NCI-H226 (cell line): ENCODE results near the gene SEL1L.
"Not testable (repeated sequence)": the region's sequence is repeated elsewhere in the genome, so short reads cannot be mapped to it uniquely, and the experiment has no call there.

Experiments used
- DNase-seq: peaks from one replicate; pipeline ENCODE4 v3.0.0-alpha.2; 2015

SEL1L gene

GRCh38 chr14:81533536-81534343 is at the start of gene SEL1L:
TSS of gene SEL1L (minus strand) at chr14:81533853. CDS start at chr14:81533744, 109 bp downstream.
- peak; percentile 100 for DNase-seq

- DNase-seq = peak; percentile 14
Measured at GRCh38 chr14:81582420-81582819, 48.8 kb upstream of the SEL1L start.

DNA sequence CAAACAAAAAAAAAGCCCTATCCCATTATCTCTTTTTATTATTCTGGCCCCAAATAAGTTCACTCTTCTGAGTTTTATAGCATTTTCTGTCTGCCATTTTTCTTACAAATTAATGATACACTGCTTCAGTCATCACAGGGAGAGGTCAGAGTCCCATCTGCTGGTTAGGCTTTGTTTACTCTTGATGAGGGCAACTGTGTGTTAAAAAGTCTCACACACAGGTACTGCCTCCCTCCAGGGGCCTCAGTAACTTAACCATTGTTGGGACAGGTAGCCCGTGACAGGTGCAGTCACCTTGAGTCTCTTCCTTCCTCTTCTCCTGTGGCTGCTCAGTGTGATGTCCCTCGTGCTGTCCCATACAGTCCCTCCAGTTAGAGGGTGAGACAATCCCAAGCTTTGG is 45.5 kb upstream of the SEL1L start:
- DNase-seq = no peak

DNA sequence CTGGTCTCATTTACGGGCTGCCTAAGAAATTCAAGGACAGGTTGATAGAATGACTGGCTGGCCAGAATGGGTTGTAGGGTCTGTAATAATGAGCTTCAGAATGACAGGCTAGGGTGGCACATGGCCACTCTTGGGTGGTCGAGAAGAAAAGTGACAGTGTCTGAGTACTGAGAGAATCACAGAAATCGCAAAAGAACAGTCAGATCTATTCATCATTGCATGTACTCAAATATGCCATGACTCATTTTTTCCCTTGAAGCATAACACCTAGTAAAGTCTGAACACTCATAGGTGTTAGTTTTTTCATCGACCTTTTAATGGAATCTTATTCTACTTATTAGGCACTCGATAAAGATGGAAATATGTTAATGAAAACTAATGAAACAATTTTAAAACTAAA is 37.8 kb upstream of the SEL1L start:
- no peak for DNase-seq

GRCh38 chr14:81567302-81567701 is 33.6 kb upstream of the SEL1L start:
- DNase-seq = no peak

DNA sequence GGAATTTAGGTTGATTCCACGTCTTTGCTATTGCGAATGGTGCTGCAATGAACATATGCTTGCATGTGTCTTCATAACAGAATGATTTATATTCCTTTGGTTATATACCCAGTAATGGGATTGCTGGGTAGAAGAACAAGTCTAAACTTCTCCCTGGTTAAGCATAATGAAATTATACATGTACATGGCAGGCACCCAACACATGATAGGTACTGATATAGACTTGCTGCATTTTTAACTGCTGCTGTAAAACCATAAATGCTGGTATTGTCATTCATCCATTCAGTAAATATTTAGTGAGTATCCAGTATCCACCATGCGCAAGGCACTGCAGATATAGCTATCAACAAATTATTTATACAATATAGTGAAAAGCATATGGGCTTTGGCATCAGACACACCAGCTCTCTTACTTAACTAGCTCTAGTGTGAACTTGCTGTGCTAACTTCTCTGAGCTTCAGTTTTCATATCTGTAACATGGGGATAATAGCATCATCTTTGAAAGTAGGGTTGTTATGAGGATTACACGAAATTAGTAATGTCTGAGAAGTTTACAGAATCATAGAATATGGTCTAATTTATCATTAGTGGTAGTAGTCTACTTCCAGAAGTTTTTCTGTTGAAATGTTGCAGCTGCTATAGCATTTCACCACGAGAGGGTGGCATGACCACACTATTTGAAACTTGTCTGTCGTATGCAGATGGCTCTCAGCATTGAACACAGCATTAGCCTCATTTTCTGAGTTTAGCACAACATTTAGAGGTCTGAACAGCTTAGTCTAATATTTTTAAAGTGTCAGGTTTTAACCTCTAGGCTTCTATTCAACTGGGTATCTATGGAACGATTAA is 32.0 kb upstream of the SEL1L start:
- no peak for DNase-seq

- no peak for DNase-seq
Measured at GRCh38 chr14:81562818-81563217, 29.2 kb upstream of the SEL1L start.

DNA sequence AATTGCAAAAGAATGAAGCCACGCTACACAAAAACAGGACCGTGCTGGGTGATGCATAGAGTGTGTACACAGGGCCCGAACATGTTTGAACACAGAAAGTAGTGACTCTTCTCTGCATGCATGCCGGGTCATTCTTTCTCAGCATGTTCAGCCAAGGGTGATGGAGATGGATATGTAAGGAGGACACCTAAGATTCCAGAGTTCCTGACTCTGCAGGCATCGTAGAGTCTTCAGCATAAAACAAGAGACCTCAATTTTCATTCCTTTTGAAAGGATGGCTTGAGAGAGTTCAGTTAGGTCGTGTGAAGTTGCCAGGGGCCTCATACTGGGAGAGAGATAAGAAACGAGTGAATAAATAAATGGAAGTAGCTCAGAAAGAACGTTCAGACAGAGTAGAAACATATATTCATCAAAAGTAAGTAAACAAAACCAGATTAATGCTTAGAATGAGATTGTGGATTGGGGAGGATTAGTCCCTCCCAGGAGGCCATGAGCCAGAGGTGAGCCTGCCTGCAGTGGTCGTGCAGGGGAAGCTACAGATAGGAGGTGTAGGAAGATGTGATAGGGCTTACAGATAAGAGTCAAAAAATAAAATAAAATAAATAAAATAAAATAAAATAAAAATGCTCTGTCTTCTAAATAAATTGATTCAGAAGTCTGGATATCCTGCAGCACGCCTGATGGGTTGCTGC is 27.6 kb upstream of the SEL1L start:
- no peak for DNase-seq

GRCh38 chr14:81559385-81559784 is 25.7 kb upstream of the SEL1L start:
- no peak for DNase-seq

DNA sequence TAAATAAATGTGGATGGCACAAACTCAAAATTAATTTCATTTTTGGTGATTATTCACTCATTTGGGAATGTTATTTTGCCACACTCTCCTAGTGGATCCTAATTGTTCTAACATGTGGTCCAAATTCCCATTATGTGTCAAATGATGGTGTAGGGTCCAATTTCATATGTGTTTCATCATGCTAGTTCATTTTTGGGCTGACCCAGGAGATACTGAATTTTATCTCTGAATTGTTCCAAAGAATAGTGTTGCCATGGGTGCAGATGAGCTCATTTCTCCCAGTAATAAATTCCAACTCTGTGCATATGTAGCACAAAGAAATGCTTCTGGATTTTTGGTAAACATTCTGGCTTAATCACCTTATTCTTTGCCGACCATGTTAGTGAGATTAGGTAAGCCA is 23.5 kb upstream of the SEL1L start:
- DNase-seq = no peak

GRCh38 chr14:81555684-81556083 is 22.0 kb upstream of the SEL1L start:
- no peak for DNase-seq

DNA sequence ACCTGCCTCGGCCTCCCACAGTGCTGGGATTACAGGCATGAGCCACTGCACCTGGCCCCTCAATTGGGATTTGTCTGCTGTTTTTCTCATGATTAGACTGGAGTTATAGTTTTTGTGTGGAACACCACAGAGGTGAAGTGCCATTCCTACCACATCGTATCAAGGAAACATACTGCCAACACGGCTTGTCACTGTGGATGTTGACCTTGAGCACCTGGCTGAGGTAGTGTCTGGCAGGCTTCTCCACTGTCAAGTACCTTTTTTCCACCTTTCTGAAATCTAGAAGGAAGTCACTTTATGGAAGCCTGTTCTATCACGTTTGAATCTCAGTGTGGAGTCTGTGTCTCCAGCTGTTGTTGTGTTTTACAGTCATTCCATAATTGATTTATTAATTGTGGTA is 21.4 kb upstream of the SEL1L start:
- no peak for DNase-seq

DNA sequence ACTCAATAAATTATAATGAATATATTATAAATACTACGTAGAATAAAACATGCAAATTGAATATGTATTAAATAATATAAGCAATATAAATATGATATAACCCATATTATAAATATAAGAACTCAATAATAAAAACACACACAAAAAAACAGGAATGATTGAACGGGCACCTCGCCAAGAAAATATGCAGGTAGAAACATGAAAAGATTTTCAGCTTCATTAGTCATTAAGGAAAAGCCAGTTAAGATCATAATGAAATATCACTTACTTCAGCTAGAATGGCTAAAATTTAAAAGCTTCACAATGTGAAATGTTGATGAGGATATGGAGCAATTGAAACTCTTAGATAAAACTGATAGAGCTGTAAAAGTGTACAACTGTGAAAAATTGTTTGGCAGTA is 17.8 kb upstream of the SEL1L start:
- no peak for DNase-seq

DNA sequence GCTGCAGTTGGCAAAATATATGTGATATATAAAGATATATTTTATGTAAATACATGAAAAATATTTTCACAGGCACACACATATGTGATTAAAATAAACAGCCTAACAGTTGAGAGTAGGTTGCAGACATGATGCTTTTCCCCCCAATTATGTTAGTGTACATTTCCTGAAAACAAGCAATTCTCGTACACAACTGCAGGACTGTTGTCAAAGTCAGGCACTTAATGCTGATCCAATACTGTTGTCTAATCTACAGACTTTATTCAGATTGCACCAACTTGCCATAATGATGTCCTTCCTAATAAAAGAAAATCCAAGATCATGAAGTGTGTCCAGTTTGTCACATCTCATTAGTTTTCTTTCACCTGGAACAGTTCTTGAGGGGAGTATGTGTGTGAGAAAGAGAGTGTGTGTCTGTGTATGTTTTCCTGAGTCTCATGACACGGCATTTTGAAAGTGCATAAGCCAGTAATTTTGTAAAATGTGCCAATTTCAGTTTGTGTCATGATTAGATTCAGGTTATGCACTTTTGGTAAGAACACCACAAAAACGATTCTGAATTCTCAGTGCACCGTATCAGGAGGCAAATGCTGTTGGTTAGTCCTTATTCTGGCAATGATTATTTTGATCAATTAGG is 16.5 kb upstream of the SEL1L start:
- DNase-seq = no peak

DNA sequence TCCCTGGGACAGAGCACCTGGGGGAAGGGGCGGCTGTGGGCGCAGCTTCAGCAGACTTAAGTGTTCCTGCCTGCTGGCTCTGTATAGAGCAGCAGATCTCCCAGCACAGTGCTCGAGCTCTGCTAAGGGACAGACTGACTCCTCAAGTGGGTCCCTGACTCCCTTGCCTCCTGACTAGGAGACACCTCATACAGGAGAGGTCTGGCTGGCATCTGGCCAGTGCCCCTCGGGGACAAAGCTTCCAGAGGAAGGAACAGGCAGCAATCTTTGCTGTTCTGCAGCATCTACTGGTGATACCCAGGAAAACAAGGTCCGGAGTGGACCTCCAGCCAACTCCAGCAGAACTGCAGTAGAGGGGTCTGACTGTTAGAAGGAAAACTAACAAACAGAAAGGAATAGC is 7.6 kb upstream of the SEL1L start:
- DNase-seq = not testable (repeated sequence)

GRCh38 chr14:81537193-81537592 is 3.5 kb upstream of the SEL1L start:
- no peak for DNase-seq

DNA sequence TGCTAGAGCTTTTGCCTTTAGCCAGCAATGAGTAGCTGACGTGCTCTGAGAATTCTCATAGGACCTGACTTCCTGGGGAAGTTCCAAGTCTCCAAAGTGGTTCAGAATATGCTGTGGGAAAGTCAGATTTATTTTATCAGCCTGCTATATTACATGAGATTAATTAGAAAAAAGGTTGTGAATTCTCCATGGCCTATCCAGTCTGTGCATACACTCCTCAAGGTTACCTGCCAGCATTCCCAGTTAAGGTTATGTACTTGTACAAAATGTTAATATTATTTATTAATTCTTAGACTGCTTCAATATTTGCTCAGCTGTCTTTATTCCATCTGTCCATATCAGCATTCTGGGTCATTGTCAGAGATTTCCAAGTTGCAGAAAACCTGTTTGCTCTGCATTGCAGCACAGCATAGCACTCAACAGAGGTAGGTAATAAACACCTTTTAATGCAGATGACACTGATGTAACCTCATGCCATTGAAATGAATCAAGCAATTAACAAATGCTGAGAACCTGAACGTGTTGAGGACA is 2.7 kb upstream of the SEL1L start:
- no peak for DNase-seq

GRCh38 chr14:81535396-81536164 is 1.9 kb upstream of the SEL1L start:
- no peak for DNase-seq

DNA sequence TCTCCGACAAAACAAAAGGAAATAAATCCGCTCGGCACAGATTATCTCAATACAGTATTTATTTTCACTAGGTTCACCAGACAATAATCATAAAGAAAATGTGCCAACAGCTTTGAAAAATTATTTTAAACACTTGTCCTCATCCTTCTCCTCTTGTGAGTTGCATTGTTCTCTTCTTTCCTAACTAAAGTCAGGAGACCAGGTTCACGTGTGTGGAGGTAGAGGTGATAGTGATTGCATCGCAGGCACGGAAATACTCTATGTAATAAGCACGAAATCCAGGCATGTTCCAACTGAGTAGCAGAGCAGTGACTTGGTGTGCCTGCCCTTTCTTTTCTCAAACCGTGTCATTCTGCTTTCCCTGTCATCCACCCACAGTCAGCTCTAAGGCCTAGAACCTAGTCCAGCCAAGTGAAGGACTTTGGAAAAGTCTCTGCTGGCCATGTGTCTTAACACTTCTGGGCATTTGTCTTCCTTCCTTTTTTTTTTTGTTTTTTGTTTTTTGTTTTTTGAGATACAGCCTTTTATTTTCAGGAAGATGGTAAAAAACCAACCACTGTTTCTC is 939 bp upstream of the SEL1L start:
- no peak for DNase-seq

DNA sequence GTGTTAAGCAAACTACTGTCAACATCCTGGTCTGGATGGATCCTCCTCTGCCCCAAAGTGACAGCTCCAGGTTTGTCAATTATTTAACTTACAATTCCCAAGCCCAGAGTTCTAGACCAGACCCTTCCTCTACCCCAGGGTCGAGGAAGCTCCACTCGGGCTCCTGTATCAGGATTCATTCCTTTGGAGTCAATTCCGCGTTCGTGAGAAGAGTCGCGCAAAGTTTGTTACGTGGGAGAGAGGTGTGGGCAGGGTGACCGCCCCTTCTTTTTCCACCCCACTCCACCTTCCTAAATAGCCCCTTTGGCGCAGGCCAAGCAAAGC is 479 bp downstream of the SEL1L start:
- DNase-seq = no peak

DNA sequence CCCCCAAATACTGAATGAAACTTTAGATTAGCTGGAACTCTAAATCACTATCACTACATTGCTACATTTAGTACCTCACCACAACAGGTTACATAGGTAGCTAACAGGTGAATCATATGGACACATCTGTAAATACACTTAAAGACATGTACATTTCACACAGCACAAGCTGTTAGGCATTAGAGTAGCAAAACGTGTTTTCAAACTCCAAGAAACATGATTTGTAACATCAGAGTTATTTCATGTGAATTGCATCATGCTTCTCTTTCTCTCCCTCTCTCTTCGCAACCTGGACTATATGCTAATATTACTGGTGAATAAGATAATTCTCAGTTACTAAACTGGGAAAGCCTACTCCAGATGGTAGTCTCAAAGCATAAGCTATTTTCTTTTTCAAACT is 4.3 kb downstream of the SEL1L start:
- DNase-seq = no peak

DNA sequence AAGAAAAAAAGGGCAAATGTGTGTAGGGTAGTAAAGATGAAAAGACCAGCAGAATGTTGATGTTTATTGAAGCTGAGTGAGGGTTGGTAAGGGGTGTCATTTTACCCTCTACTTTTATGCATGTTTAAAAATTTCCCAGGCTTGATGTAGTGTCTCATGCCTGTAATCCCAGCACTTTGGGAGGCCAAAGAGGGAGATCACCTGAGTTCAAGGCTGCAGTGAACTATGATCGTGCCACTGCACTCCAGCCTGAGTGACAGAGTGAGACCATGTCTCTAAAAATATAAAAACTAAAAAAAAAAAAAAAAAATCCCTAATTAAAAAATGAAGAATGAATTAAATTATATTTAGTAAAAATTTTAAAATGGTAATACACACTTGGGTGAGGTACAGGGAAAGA is 8.5 kb downstream of the SEL1L start:
- no peak for DNase-seq
